ENCODE data around the gene CCSER2.
"Not testable (repeated sequence)": the region's sequence is repeated elsewhere in the genome, so short reads cannot be mapped to it uniquely, and the experiment has no call there.

The CCSER2 gene

GRCh38 chr10:84525807-84526182 is 197.4 kb downstream of the CCSER2 start:
- not testable (repeated sequence) for DNase-seq

GRCh38 chr10:84527386-84527785 is 199.0 kb downstream of the CCSER2 start:
- not testable (repeated sequence) for DNase-seq

GRCh38 chr10:84528526-84528925 is 200.1 kb downstream of the CCSER2 start:
- not testable (repeated sequence) for DNase-seq

- DNase-seq, result no peak
These were observed 202.4 kb downstream of the CCSER2 start for GRCh38 chr10:84530724-84531325.

GRCh38 chr10:84531396-84531795 is 203.0 kb downstream of the CCSER2 start:
- no peak for DNase-seq

- no peak for DNase-seq
These were observed 205.8 kb downstream of the CCSER2 start for GRCh38 chr10:84534168-84534567.

GRCh38 chr10:84537447-84537931 is 209.1 kb downstream of the CCSER2 start:
- peak; percentile 61 for DNase-seq

GRCh38 chr10:84538036-84538435 is 209.6 kb downstream of the CCSER2 start:
- no peak for DNase-seq

GRCh38 chr10:84539216-84539615 is 210.8 kb downstream of the CCSER2 start:
- DNase-seq, result no peak

DNA sequence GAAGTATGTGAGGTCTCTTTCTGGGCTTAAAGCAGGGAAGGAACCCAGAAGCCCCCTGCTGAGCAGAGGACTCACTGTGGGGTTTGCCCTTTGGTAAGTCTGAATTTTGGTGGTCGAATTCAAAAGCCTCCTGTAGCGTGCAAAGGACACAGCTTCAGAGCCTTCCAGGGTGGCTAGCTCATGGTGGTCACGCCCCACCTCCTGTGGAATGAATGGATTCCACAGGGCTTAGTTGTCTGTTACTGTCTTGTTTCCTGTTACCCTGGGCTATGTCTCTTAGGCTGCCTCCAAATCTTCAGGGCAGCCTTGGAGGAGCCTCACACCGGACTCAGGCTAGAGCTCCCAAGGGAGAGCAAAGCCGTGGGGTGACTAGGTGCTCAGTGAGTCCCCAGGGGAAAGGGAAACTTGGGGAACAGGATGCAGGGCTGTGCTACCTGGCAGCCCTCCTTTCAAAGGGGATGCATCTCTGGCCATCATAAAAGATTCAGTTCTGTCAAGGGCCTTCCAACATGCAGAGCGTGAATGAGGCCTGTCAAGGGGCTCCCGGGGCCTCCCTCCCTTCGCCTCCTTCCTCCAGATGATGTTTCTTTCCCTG is 211.7 kb downstream of the CCSER2 start:
- no peak for DNase-seq

DNA sequence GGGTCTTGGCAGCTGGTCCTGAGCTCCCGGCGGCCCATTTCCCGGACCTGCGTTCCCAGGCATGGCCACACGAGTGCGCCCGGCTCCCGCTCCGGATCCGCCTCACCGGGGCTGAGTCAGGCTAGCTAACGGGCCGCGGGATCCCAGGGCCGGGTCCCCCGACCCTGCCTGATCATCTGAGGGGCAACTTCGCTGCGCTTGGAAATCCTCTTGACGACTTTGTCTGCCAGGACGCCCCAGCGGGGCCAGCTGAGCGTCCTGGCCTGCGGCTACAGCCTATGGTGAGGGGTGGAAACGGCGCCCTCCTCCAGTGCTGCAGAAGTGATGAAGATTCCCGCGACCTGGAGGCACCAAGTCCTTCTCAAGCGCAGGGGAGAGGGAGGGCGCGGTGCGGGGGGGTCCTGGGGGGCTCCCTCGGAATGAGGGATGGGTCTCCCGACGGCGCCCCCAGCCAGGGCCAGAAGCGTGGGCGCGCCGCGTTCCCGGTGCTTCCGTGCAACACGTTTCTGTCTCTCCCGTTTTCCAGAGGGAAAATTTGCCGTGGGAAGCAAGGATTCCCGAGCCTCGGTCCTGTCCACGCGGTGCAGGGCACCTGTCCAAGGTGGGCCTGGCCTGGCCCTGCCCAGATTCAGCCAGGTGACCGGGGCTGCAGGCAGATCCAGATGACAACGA is 212.4 kb downstream of the CCSER2 start:
- peak; percentile 55 for DNase-seq

DNA sequence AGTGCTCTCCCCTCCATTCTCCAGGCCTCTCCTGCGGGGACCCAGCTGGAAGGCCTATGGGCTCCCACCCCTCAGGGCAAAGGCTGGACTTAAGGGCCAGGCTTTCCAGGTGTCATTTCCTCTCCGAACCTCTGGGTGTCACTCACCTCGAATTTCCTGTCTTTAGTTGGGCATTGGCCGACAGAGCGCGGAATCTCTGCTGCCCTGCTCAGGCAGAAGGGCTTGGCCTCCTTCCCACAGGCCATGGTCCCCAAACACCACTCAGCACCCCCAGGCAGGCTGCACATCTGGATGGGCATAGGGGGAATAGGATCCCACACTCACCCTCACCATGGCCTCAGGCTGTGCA is 212.9 kb downstream of the CCSER2 start:
- DNase-seq, result no peak

DNA sequence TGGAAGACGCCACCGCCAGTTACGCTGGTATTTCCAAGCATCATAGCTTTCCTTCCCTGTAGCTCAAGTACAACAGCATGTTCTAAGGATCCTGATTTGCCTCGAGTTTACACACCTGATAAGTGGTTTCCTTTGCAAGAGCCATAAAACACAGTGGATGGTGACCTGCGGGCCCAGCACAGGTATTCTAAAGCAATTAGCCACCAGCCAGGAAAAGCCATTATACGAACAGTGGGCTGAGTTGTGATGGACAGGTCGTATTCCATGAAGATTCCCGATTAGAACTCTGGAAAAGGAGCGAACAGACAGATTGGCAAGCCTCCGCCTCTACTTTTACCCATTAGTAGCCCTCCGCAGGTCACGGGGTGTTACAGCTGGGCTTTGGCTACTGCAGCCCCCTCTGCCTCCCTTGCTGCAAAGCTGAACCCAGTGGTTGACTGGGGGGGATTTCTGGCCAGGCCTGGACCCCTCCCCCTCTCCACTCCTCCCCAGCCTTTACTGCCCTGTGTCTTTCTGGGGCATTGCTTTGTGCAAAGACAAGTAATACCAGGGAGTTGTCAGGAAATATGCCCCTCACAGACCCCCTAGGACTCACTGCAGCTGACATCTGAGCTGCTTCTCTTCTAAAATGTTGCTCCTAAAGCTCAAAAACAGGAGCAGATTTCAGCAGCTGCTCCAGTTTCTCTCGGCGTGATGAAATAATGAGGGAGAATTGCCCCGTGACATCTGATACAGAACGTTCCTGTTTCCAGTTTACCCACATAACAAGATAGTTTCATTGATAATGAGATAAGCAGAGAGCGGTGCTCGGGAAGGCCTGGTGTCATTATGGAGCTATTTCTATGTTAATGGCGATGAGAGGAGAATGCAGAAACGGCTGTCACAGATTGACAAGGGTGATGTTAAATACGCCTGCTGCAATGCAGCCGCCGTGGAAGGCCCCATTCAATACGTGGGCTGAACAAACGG is 214.4 kb downstream of the CCSER2 start:
- no peak for DNase-seq

DNA sequence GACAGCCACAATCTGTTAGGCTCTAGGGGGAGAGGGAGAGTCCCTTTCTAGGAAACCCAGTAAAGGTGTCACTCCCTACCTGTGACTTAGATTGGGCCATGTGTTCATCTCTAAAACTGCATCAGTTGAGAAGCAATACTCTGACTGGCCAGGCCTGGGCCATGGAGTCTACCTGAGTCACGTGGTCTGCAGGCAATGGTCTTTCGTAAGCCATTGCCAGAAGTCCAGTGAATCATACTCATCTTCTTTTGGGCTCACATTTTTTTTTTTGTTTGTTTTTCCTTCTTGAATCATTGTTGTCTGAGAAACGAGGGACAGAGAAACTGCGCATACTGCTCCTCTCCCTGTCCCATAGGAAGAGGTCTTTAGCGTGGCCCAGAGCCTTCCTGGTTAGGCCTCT is 215.6 kb downstream of the CCSER2 start:
- DNase-seq, result no peak

GRCh38 chr10:84545651-84546050 is 217.3 kb downstream of the CCSER2 start:
- no peak for DNase-seq

DNA sequence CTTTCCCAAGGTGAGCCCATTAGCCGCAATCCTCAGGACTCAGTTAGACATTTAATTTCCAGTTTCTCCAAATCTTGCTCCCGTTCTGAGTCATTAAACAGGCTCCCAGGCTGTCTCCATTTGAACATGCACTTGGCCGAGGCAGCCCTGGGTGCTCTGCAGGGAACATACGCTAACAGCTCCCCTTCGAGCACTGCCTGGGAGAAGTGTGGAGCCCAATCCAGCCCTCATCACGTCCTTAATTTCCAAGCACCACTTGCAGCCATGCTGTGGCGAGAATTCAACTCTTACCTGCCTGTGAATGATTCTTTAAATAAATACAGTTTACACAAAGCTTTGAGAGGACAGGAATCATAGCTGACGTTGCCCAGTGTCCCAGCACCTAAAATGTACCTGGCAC is 218.2 kb downstream of the CCSER2 start:
- no peak for DNase-seq

GRCh38 chr10:84547616-84548015 is 219.2 kb downstream of the CCSER2 start:
- DNase-seq, result no peak

DNA sequence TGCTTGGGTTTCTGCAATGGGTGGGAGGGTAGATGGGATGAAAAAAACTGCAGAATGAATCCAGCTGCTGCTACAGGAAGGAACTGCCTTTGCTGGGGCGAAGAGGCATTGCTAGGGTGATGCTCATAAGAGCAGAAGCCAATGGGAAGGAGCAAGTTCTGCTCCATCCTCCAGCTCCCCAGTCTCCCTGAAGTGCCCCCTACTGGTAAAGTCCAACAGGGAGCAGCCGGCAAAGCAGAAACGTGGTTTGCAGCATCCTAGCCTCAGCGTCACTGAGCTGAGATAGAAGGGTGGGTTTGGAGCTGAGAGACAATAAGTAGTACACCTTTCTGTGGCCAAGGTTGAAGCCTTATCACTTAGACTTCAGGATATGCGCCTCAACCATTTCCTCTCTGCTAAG is 220.5 kb downstream of the CCSER2 start:
- DNase-seq, result no peak

GRCh38 chr10:84549368-84550165 is 221.2 kb downstream of the CCSER2 start:
- DNase-seq, result no peak

- DNase-seq, result no peak
These were observed 222.5 kb downstream of the CCSER2 start for GRCh38 chr10:84550756-84551436.

DNA sequence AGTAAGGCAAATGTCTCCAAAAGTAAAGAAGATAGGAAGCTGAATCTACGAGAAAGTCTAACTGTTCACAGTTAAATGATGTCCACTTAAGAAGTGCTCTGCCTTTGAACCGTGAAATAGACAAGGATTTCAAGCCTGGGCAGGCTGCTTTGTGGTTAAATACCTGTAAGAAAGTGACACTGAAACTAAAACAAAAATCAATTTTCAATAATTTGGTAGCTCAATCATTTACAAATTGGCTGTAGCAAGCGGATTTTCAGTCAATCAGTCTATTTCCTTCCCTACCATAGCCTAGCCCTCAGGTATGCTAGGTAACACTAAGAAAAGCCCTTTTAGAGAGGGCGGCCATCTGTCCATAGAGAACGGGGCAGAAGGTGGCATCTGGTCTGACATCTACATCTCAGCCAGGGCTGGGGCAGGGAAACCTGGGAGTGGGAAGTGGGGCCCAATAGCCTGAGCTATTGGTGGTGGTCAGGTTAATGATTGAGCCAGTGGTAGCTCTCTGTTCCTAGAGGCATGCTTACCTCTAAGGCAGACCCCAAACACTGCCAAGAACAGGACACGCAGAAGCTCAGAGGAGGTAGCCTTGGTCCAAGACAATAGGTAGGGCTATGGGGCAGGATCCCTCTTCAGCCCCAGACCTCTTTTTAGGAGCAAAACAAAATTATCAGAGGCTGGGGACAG is 223.2 kb downstream of the CCSER2 start:
- no peak for DNase-seq

Data from CD4-positive, alpha-beta T cell treated with Interleukin-21 for 1 hour (primary cell).